H1 (cell line): Measurements from ENCODE around the gene SLC30A10. TPM values are rescaled to one million over a fixed set of nuclear protein-coding genes. Genes with fewer than 3 reads are reported as not detected.

Source experiments
- CTCF ChIA-PET: fragments of 300-600 bp; sonication (Branson Sonifier 250); formaldehyde crosslinking; loops from one replicate; lab custom pipeline; 2021; ENCODE audit not compliant: partially characterized antibody; lab: Charles Lee
- POLR2A ChIA-PET: fragments of 300-600 bp; sonication (Branson Sonifier 250); formaldehyde crosslinking; loops from one replicate; lab custom pipeline; 2021; ENCODE audit warnings: inconsistent platforms; ENCODE audit not compliant: partially characterized antibody; lab: Charles Lee
- DNase-seq, 2 experiments: peaks; one replicate each; pipeline versions ENCODE4 v3.0.0 to v3.0.0-alpha.2; 2010 to 2022; ENCODE audit warnings: low spot score in 2 of 2, low read depth in 1 of 2, mixed read lengths in 1 of 2
- FAIRE-seq: peaks from 2 replicates; lab custom pipeline; 2011; peaks lifted over from hg19 to GRCh38; lab: Jason Lieb, UNC
- H2AFZ ChIP-seq: 2 replicates; pipeline ENCODE4 v1.8.1; 2012; ENCODE audit warnings: low read length, inconsistent platforms
- H2AK5ac ChIP-seq: 2 replicates; pipeline ENCODE4 v1.6.1; 2013; ENCODE audit warnings: low read depth, low read length
- H2BK120ac ChIP-seq: replicated peaks from 2 replicates; pipeline ENCODE3; 2013; ENCODE audit warnings: low read depth, low read length, inconsistent platforms
- H2BK12ac ChIP-seq: 2 replicates; pipeline ENCODE4 v1.6.1; 2013; ENCODE audit warnings: low read depth, low read length
- H2BK15ac ChIP-seq: 2 replicates; pipeline ENCODE4 v1.6.1; 2013; ENCODE audit warnings: low read length
- H2BK20ac ChIP-seq: 2 replicates; pipeline ENCODE4 v1.6.1; 2013; ENCODE audit warnings: low read length
- H2BK5ac ChIP-seq: 2 replicates; pipeline ENCODE4 v1.6.1; 2013; ENCODE audit warnings: low read depth, low read length
- H3K14ac ChIP-seq: 2 replicates; pipeline ENCODE4 v1.6.1; 2013; ENCODE audit warnings: inconsistent platforms; ENCODE audit not compliant: insufficient read length
- H3K18ac ChIP-seq: 2 replicates; pipeline ENCODE4 v1.6.1; 2013; ENCODE audit warnings: low read length; ENCODE audit errors: extremely low read depth
- H3K23ac ChIP-seq: 2 replicates; pipeline ENCODE4 v1.6.1; 2013; ENCODE audit warnings: inconsistent platforms; ENCODE audit not compliant: insufficient read length
- H3K23me2 ChIP-seq: 2 replicates; pipeline ENCODE4 v1.6.1; 2013; ENCODE audit warnings: low read depth, low read length
- H3K27ac ChIP-seq: 2 replicates; pipeline ENCODE4 v1.6.1; 2011; ENCODE audit warnings: low read depth, low read length, inconsistent platforms
- H3K27me3 ChIP-seq, 4 experiments: replicated peaks in 1 of 4; 1 replicate in 1 of 4; 2 replicates in 3 of 4; pipeline versions ENCODE4 v1.6.1 to v1.8.1; 2011 to 2013; ENCODE audit warnings: low read length in 3 of 4, mild to moderate bottlenecking in 3 of 4, inconsistent platforms in 2 of 4, mixed read lengths in 2 of 4, moderate library complexity in 1 of 4; ENCODE audit not compliant: control insufficient read depth in 3 of 4, insufficient read depth in 3 of 4; ENCODE audit errors: extremely low read depth in 1 of 4
- H3K36me3 ChIP-seq, 4 experiments: 2 replicates each; pipeline versions ENCODE4 v1.6.1 to v1.8.1; 2011 to 2013; ENCODE audit warnings: mild to moderate bottlenecking in 4 of 4, low read length in 3 of 4, moderate library complexity in 2 of 4, control low read depth in 1 of 4, inconsistent platforms in 1 of 4; ENCODE audit not compliant: insufficient read depth in 4 of 4, control insufficient read depth in 2 of 4
- H3K4ac ChIP-seq: replicated peaks from 2 replicates; pipeline ENCODE3; 2013; ENCODE audit warnings: low read length, low read depth, mixed read lengths, inconsistent platforms; ENCODE audit not compliant: insufficient read length
- H3K4me1 ChIP-seq, 4 experiments: replicated peaks in 1 of 4; 1 replicate in 1 of 4; 2 replicates in 3 of 4; pipeline versions ENCODE4 v1.6.1 to v1.8.1; 2011 to 2013; ENCODE audit warnings: low read length in 3 of 4, inconsistent platforms in 2 of 4, mixed read lengths in 1 of 4; ENCODE audit not compliant: insufficient read depth in 4 of 4, control insufficient read depth in 3 of 4
- H3K4me2 ChIP-seq, 2 experiments: 2 replicates each; pipeline versions ENCODE4 v1.6.1 to v1.8.1; 2011 to 2013; ENCODE audit warnings: low read depth in 2 of 2, low read length in 2 of 2, control low read depth in 1 of 2, inconsistent platforms in 1 of 2, mild to moderate bottlenecking in 1 of 2; ENCODE audit not compliant: insufficient read depth in 1 of 2
- H3K4me3 ChIP-seq, 4 experiments: fragments of 200-600, 300-600 bp in 1 of 4; sonication (generic), shearing (Covaris generic), sonication (Bioruptor Twin) in 1 of 4; 2 replicates each; pipeline versions ENCODE4 v1.5.1 to v1.8.1; 2011 to 2016; ENCODE audit warnings: low read length in 4 of 4, low read depth in 3 of 4, control low read depth in 2 of 4, inconsistent platforms in 2 of 4, mild to moderate bottlenecking in 2 of 4, mixed read lengths in 1 of 4, moderate library complexity in 1 of 4; ENCODE audit not compliant: insufficient read depth in 2 of 4; ENCODE audit errors: extremely low read depth in 1 of 4
- H3K56ac ChIP-seq: replicated peaks from 2 replicates; pipeline ENCODE3; 2013; ENCODE audit warnings: low read depth, mild to moderate bottlenecking, mixed read lengths, low read length, inconsistent platforms; ENCODE audit not compliant: insufficient read length
- H3K79me1 ChIP-seq: 2 replicates; pipeline ENCODE4 v1.6.1; 2013; ENCODE audit warnings: low read depth, low read length, control low read depth
- H3K79me2 ChIP-seq, 2 experiments: 2 replicates each; pipeline versions ENCODE4 v1.6.1 to v1.8.1; 2012 to 2013; ENCODE audit warnings: low read length in 2 of 2, mild to moderate bottlenecking in 2 of 2, inconsistent platforms in 1 of 2; ENCODE audit not compliant: insufficient read depth in 2 of 2, control insufficient read depth in 1 of 2
- H3K9ac ChIP-seq, 4 experiments: replicated peaks in 1 of 4; 1 replicate in 1 of 4; 2 replicates in 3 of 4; pipeline versions ENCODE4 v1.6.1 to v1.8.1; 2011 to 2013; ENCODE audit warnings: low read depth in 3 of 4, low read length in 3 of 4, control low read depth in 2 of 4, mild to moderate bottlenecking in 2 of 4, moderate library complexity in 2 of 4, inconsistent platforms in 1 of 4; ENCODE audit errors: extremely low read depth in 1 of 4
- H3K9me3 ChIP-seq, 2 experiments: 2 replicates each; pipeline versions ENCODE4 v1.6.1 to v1.8.1; 2012 to 2013; ENCODE audit warnings: mild to moderate bottlenecking in 2 of 2, moderate library complexity in 2 of 2, control low read depth in 1 of 2, inconsistent platforms in 1 of 2, low read depth in 1 of 2, low read length in 1 of 2, mixed read lengths in 1 of 2; ENCODE audit not compliant: insufficient read depth in 2 of 2
- H4K20me1 ChIP-seq, 2 experiments: replicated peaks in 1 of 2; 2 replicates each; pipeline versions ENCODE3 to v1.8.1; 2011 to 2013; ENCODE audit warnings: inconsistent platforms in 2 of 2, low read length in 2 of 2, mild to moderate bottlenecking in 1 of 2; ENCODE audit not compliant: insufficient read depth in 2 of 2, control insufficient read depth in 1 of 2
- H4K5ac ChIP-seq: 2 replicates; pipeline ENCODE4 v1.6.1; 2013; ENCODE audit warnings: low read length, low read depth, mixed read lengths, inconsistent platforms; ENCODE audit not compliant: insufficient read length
- H4K8ac ChIP-seq: 2 replicates; pipeline ENCODE4 v1.8.0; 2013; ENCODE audit warnings: mild to moderate bottlenecking, moderate library complexity, low read length, inconsistent platforms; ENCODE audit not compliant: insufficient read depth; ENCODE audit errors: extremely low read depth
- H4K91ac ChIP-seq: replicated peaks from 2 replicates; pipeline ENCODE3; 2013; ENCODE audit warnings: low read length, mixed read lengths, inconsistent platforms; ENCODE audit not compliant: insufficient read length
- CEBPB ChIP-seq: IDR thresholded peaks from 2 replicates; pipeline ENCODE4 v1.6.1; 2012; ENCODE audit warnings: low read depth, low read length
- SP2 ChIP-seq: IDR thresholded peaks from 2 replicates; pipeline ENCODE4 v1.6.1; 2012; ENCODE audit warnings: mild to moderate bottlenecking, low read length, inconsistent platforms
- WGBS, 2 experiments: shearing (Covaris generic) in 1 of 2; methylation state at CpG; one replicate each; pipeline versions ENCODE4 v1.1.6 to v1.1.7; 2013 to 2015; ENCODE audit warnings: low lambda C conversion rate in 2 of 2, mixed read lengths in 2 of 2, inconsistent platforms in 1 of 2, low coverage in 1 of 2, missing lambda C conversion rate in 1 of 2; ENCODE audit not compliant: insufficient replicate concordance in 2 of 2, insufficient coverage in 1 of 2, insufficient read length in 1 of 2; ENCODE audit errors: extremely low coverage in 1 of 2, missing lambda C conversion rate in 1 of 2; 5-methylcytosine and 5-hydroxymethylcytosine counted together
- polyA plus RNA-seq, 7 experiments: library from polyadenylated mRNA; depleted of rRNA in 3 of 7; stranded (reverse) in 5 of 7; unstranded in 2 of 7; fragments of >200 nt in 5 of 7; fragments of 200-250 nt in 2 of 7; gene quantifications; 1 replicate in 5 of 7; 2 replicates in 1 of 7; 4 replicates in 1 of 7; pipeline versions ENCODE4 v1.2.1 to v1.2.3, GENCODE V29; 2011 to 2013; ENCODE audit warnings: missing spikeins in 2 of 7, mixed read lengths in 2 of 7
- total RNA-seq: library from RNA; stranded (reverse); fragmentation: NEBNext Ultra II Directional; extraction: Animal tissue kit (Norgen Biotek cat#: 25700); gene quantifications from 2 replicates; pipeline ENCODE4 v1.2.1, GENCODE V29; 2021

SLC30A10 gene
- total and polyA plus RNA-seq, 2 of the 8 experiments (the other 6 are each of a cell fraction or from before 2014, with no cell fraction given) = 0.23 to 0.61 TPM

DNA sequence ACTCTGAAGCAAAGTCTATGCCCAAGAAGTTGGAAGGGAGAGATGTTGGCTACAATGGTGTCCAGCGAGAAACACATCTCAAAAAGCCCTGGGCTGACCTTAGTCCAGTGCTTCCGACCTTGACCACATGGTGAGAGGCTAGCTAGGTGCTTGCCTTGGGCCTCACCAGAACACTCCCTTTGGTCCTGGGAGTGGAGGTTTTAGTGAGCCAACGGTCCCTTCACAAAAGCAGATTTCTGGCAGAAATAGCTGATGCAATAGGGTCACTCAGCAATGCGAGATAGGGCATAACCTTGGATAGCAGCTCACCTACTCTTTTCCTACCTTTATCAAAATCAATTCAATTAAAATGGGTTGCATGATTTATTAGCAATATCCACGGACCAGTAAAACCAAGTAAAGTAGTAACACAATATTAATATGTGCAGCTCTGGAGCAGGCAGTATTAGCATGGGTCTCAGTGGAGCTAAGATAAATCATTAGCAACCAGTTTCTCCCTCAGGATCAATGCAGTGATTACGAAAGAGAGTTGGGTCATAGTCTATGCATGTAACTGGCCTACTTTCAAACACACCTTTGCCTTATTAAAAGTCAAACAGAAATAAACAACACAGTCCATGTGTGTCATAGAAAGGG is 1.9 kb downstream of the SLC30A10 start:
- Histone ChIP-seq H3K4me3 (no peak overlapping the region), H3K14ac (no peak overlapping the region), H3K23me2 (peaks cover 11% of the 10 kb centered on the region; the same call in 1 of the 2 replicates), H3K18ac (no peak overlapping the region), H3K4ac (no peak overlapping the region), H3K4me1 (peaks cover 0 to 8% (median 4%) of the 10 kb centered on the region in 4 experiments; a peak in 3 of 7 replicates), H4K5ac (no peak overlapping the region), H3K9ac (no peak overlapping the region), H2BK120ac (no peak overlapping the region), H2BK15ac (no peak overlapping the region), H2AK5ac (no peak overlapping the region), H4K8ac (no peak overlapping the region), H3K27ac (no peak overlapping the region), H3K79me2 (no peaks in the 10 kb centered on the region), H4K91ac (no peak overlapping the region), H3K9me3 (no peaks in the 10 kb centered on the region; a peak in 1 of 4 replicates), H3K79me1 (no peaks in the 10 kb centered on the region), H2BK20ac (no peak overlapping the region), H2BK5ac (no peak overlapping the region), H3K4me2 (no peak overlapping the region; a peak in 1 of 4 replicates), H3K56ac (no peak overlapping the region), H3K23ac (no peak overlapping the region), H2BK12ac (no peak overlapping the region), H3K27me3 (peaks cover 0 to 28% (median 23%) of the 10 kb centered on the region in 4 experiments; a peak in 6 of 7 replicates), H3K36me3 (no peaks in the 10 kb centered on the region), H2AFZ (no peak overlapping the region), H4K20me1 (no peaks in the 10 kb centered on the region)
- ChIA-PET CTCF (interaction anchor here (0.5 to 1.7 kb wide), 3 partner anchors 12 to 1666 kb away, joined by 4 to 5 read pairs (median 5); no protein-coding TSS in a partner anchor), POLR2A (interaction anchor here (0.8 to 1.5 kb wide), 3 partner anchors 13 to 92 kb away, joined by 3 to 5 read pairs (median 5); no protein-coding TSS in a partner anchor)
- 91% methylated on average over 6 of the region's 6 CpGs; no CpG with 5 or more reads in 1 of the 2 experiments for WGBS, 2 experiments
- TF ChIP-seq SP2 (no peak), CEBPB (0 out of 2 replicates have a peak, but pooled peaks have one; percentile 0)
- FAIRE-seq = no peak
- DNase-seq = no peak
